Lung (tissue), 12 donors: Measurements from ENCODE around the gene PRCC. TPM values are rescaled to one million over a fixed set of nuclear protein-coding genes. Genes with fewer than 3 reads are reported as not detected.

Experiments
- ATAC-seq: fragments of 200-7000 bp; cut with Tn5 transposase; one replicate; pipeline ENCODE4 v1.9.1; 2020; ENCODE audit warnings: moderate number of reproducible peaks; ENCODE audit not compliant: insufficient read depth, low FRiP score
- DNase-seq, 3 donors: peaks; one replicate each; pipeline ENCODE4 v3.0.0-alpha.2; 2013 to 2017
- H3K27ac ChIP-seq, 2 donors: one replicate each; pipeline ENCODE4 v1.5.1; 2013; ENCODE audit warnings: mild to moderate bottlenecking in 2 of 2, moderate library complexity in 2 of 2, control low read depth in 1 of 2, inconsistent platforms in 1 of 2, low read depth in 1 of 2, low read length in 1 of 2
- H3K27me3 ChIP-seq, 3 donors: one replicate each; pipeline ENCODE4 v1.5.1; 2013; ENCODE audit warnings: low read length in 2 of 3; ENCODE audit not compliant: control insufficient read depth in 3 of 3, insufficient read depth in 3 of 3
- H3K36me3 ChIP-seq, 4 donors: one replicate each; pipeline ENCODE4 v1.5.1; 2013; ENCODE audit warnings: low read length in 4 of 4, mild to moderate bottlenecking in 1 of 4, moderate library complexity in 1 of 4; ENCODE audit not compliant: control insufficient read depth in 4 of 4, insufficient read depth in 4 of 4
- H3K4me1 ChIP-seq, 5 donors: one replicate each; pipeline ENCODE4 v1.5.1; 2013; ENCODE audit warnings: low read length in 5 of 5, mild to moderate bottlenecking in 2 of 5, moderate library complexity in 1 of 5; ENCODE audit not compliant: control insufficient read depth in 5 of 5, insufficient read depth in 5 of 5
- H3K4me3 ChIP-seq: one replicate; pipeline ENCODE4 v1.5.1; 2013; ENCODE audit warnings: mild to moderate bottlenecking, control low read depth, moderate library complexity
- H3K9ac ChIP-seq, 2 donors: one replicate each; pipeline ENCODE4 v1.5.1; 2013; ENCODE audit warnings: low read length in 2 of 2, control low read depth in 1 of 2; ENCODE audit not compliant: insufficient read depth in 1 of 2
- H3K9me3 ChIP-seq, 4 donors: one replicate each; pipeline ENCODE4 v1.5.1; 2013; ENCODE audit warnings: low read length in 3 of 4, mild to moderate bottlenecking in 1 of 4, moderate library complexity in 1 of 4; ENCODE audit not compliant: control insufficient read depth in 4 of 4, insufficient read depth in 3 of 4
- WGBS, 2 donors: extraction: QIAGEN DNeasy Blood & Tissue Kit; methylation state at CpG; one replicate each; pipeline ENCODE4 v1.1.7; 2013; 5-methylcytosine and 5-hydroxymethylcytosine counted together
- polyA plus RNA-seq, 2 donors: library from polyadenylated mRNA; stranded (reverse); fragments of 200-250 nt; gene quantifications; one replicate each; pipeline ENCODE4 v1.2.1, GENCODE V29; 2013
- total RNA-seq, 2 donors: library from RNA; depleted of rRNA in 1 of 2; stranded (reverse); fragments of >200 nt in 1 of 2; gene quantifications; one replicate each; pipeline ENCODE4 v1.2.1, GENCODE V29; 2014 to 2021
- TF ChIP-seq, protein P1 (sequence below): IDR thresholded peaks from 2 replicates; pipeline ENCODE4 v1.5.1; 2012; ENCODE audit warnings: mild to moderate bottlenecking; ENCODE audit errors: control extremely low read depth, extremely low read depth
- donor health status: control.
- donor health status: control.
- donor health status: Bipolar disorder and iron deficiency.
- donor health status: healthy.
- donor health status: DM: yes; HTN: yes; CAD: no.

PRCC gene
- total and polyA plus RNA-seq, 4 donors: 36.2 to 52.7 (median 39.3) TPM

GRCh38 chr1:156727926-156728598 is 39.3 kb upstream of the PRCC start, which contains the start of gene METTL25B:
METTL25B (plus strand) TSS chr1:156728469; CDS start chr1:156729105, 636 bp downstream.
- WGBS, 2 donors: 0 to 1% methylated on average over 45 to 46 of the region's 46 CpGs
- TF ChIP-seq, protein P1, sequence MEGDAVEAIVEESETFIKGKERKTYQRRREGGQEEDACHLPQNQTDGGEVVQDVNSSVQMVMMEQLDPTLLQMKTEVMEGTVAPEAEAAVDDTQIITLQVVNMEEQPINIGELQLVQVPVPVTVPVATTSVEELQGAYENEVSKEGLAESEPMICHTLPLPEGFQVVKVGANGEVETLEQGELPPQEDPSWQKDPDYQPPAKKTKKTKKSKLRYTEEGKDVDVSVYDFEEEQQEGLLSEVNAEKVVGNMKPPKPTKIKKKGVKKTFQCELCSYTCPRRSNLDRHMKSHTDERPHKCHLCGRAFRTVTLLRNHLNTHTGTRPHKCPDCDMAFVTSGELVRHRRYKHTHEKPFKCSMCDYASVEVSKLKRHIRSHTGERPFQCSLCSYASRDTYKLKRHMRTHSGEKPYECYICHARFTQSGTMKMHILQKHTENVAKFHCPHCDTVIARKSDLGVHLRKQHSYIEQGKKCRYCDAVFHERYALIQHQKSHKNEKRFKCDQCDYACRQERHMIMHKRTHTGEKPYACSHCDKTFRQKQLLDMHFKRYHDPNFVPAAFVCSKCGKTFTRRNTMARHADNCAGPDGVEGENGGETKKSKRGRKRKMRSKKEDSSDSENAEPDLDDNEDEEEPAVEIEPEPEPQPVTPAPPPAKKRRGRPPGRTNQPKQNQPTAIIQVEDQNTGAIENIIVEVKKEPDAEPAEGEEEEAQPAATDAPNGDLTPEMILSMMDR: no peak
- peak; percentile 86 for ATAC-seq

GRCh38 chr1:156728599-156729462 is 38.5 kb upstream of the PRCC start, which contains the start of gene ISG20L2:
ISG20L2 (minus strand) TSS chr1:156728766; CDS start chr1:156727652, 1,114 bp downstream.
- peak; percentile 88 for ATAC-seq
- Histone ChIP-seq H3K9me3 (no peaks in the 10 kb centered on the region), H3K27ac (peak within 1 kb of the TSS; percentile 83 to 87), H3K4me3 (peak within 1 kb of the TSS; percentile 88), H3K36me3 (peaks cover 3 to 22% (median 9%) of the 10 kb centered on the region in 4 donors), H3K27me3 (no peaks in the 10 kb centered on the region), H3K4me1 (peaks cover 14 to 36% (median 16%) of the 10 kb centered on the region in 5 donors), H3K9ac (peak within 1 kb of the TSS; percentile 98 to 100)
- TF ChIP-seq, protein P1: no peak
- peak; percentile 98 to 99 (median 98) for DNase-seq
- WGBS, 2 donors: 1 to 2% methylated on average over 50 to 57 of the region's 57 CpGs

More at GRCh38 chr1:156727926-156728598, 39.3 kb upstream of the PRCC start, which contains the start of gene METTL25B:
- Histone ChIP-seq H3K27me3 (no peaks in the 10 kb centered on the region), H3K36me3 (peaks cover 11 to 21% (median 15%) of the 10 kb centered on the region in 4 donors), H3K9me3 (no peaks in the 10 kb centered on the region), H3K9ac (peak within 1 kb of the TSS; percentile 98 to 100), H3K27ac (peak within 1 kb of the TSS; percentile 83 to 87), H3K4me3 (peak within 1 kb of the TSS; percentile 88), H3K4me1 (peaks cover 14 to 36% (median 16%) of the 10 kb centered on the region in 5 donors)
- peak; percentile 83 to 89 (median 87) for DNase-seq

GRCh38 chr1:156733989-156734584 is 33.2 kb upstream of the PRCC start:
- 94 to 98% methylated on average over 20 of the region's 20 CpGs for WGBS, 2 donors
- Histone ChIP-seq H3K4me3 (no peak overlapping the region), H3K27ac (no peak overlapping the region), H3K9me3 (no peaks in the 10 kb centered on the region), H3K9ac (no peak overlapping the region), H3K4me1 (peaks cover 0 to 5% (median 0%) of the 10 kb centered on the region in 5 donors), H3K27me3 (no peaks in the 10 kb centered on the region), H3K36me3 (peaks cover 0 to 31% (median 13%) of the 10 kb centered on the region in 4 donors)
- DNase-seq (no peak), ATAC-seq (no peak)
- TF ChIP-seq, protein P1: no peak
